GM15510 (cell line): Measurements from ENCODE around the gene CD59.

ENCODE experiments used
- POLR2A ChIP-seq: IDR thresholded peaks from 3 replicates; pipeline ENCODE4 v1.6.1; 2011; ENCODE audit warnings: borderline replicate concordance; ENCODE audit not compliant: insufficient read length; ENCODE audit errors: extremely low read depth

Gene CD59

DNA sequence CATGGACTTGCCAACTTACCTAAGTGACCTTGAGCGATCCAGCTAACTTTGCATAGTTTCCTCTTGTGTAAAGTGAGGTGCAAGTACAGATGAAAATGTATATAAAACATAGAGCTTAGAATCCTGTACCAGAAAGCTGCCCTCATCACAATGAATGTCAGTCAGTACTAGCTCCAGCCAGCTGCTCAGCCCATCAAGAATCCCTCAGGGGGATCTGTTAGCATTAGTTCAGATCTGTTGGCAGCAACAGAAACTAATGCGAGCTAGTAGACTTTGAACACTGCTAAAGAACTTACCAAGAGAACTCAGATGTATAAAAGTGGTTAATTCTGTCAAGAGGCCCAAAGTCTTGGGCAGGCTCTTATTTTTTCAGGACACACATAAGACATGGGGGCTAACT lies 29.3 kb downstream of the CD59 start:
- TF ChIP-seq POLR2A: no peak

- TF ChIP-seq POLR2A: no peak
Measured at GRCh38 chr11:33706546-33706945, 29.7 kb downstream of the CD59 start.

- no peak for TF ChIP-seq POLR2A
Measured at GRCh38 chr11:33704240-33705002, 31.8 kb downstream of the CD59 start.

GRCh38 chr11:33703788-33704187 lies 32.4 kb downstream of the CD59 start:
- TF ChIP-seq POLR2A: no peak

DNA sequence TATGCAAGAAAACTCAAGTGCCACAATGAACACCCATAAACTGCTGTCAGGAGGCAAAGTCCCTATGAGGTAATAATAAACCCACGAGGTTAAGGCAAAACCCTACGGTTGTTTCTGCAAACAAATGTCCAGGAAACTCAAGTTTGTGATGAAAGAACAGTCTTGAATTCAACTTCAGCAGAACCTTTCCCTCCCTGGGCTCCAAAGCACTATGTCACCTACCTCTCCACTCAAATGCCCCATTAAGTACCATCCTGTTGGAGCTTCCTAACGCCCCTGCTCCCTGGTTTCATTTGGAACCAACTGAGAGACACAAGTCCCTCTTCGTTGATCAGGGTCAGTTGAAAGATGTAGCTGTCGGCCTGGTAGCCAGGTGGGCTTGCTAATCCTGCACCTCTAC lies 33.0 kb downstream of the CD59 start:
- no peak for TF ChIP-seq POLR2A

- no peak for TF ChIP-seq POLR2A
Measured at GRCh38 chr11:33701302-33702230, 34.7 kb downstream of the CD59 start.

DNA sequence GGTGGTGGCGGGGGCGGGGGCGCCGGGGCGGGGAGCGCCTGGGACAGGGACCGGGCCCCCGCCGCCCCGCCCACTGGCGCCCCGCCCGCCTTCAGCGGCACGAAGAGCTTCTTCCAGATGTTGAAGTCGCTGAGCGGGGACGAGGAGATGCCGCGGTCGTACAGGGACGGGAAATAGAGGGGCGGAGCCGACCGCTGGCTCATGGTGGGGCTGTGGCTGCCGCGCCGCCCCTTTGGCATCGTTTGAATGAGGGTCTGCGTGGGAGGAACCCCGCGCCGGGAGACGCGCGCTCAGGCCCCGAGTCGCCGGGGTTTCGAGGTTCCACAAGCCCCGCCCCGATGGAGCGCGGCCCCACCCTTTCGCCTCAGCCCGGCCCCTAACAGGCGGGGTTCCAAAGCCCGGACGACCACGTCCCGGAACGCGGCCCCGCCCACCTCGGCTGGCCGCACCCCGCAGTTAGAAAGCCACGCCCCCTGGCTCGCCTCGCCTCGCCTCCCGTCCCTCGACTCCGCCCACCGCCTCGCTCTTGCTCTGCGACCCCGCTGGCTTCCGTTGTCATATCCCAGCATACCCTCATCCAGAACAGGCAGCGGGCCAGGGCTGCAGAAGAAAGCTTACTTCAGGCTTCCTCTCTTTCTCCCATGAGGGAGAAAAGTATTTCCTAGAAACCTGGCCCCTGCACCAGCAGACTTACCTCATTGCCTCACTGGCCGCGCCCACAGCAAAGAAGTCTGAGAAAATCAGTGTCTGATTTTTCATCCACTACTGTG lies 35.5 kb downstream of the CD59 start, which contains the start of gene C11orf91:
Gene C11orf91, minus strand, starts transcription at position 325 of the 770 bp plus-strand sequence. Its CDS starts 86 bp downstream, at position 239.
- peak; percentile 28 for TF ChIP-seq POLR2A

- no peak for TF ChIP-seq POLR2A
Measured at GRCh38 chr11:33700063-33700501, 36.1 kb downstream of the CD59 start.

DNA sequence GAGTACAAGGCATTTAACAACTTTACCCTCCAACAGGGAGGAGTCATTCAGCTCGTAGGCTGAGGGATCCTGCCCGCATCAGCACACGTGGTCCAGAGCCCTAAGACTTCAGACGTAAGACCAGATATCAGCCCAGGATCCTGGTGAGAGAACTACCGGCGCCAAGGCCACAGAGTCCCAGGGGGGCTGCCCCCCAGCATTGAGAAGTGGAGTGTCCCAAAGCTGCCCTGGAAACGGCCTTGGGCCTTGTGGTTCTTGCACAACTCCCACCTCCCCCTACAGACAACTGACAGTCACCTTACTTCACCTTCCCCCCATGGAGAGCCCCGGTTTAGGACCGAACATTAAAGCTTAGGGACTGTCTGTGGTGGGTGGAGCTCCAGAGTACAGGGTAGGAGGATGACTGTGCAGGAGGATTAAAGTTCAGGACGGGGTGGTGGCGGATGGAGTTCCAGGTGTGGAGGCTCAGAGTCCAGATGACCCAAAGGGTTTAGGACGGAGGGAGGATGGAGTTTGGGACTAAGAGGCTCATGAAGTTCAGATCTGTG lies 36.6 kb downstream of the CD59 start:
- TF ChIP-seq POLR2A: no peak

GRCh38 chr11:33698921-33699320 lies 37.3 kb downstream of the CD59 start:
- no peak for TF ChIP-seq POLR2A

- no peak for TF ChIP-seq POLR2A
Measured at GRCh38 chr11:33697997-33698396, 38.2 kb downstream of the CD59 start.

DNA sequence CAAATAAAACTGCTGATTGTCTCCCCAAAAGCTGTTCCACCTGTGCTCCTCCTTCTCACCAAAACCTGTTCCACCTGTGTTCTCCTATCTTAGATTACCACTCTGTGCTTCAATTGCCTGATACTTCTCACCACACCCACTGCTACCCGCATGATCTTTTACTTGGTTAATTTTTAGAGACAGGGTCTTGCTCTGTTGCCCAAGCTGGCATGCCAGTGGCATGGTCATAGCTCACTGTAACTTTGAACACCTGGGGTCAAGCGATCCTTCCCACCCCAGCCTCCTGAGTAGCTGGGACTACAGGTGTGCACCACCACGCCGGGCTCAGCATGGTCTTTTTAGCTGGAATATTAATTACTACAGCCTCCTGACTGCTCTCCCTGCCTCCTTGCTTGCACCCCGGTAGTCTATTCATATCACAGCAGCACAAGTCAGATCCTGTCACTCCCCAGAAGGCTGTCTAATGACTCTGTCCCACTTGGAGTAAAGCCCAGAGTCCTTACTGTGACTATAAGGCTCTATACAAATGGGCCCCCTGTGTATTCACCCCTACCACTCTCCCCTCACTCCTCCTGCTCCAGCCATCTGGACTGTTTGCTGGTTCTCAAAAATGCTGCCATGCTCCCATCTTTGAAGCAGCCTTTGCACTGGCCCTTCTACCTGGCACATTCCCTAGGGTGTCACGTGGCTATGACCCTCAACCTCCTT lies 39.1 kb downstream of the CD59 start:
- no peak for TF ChIP-seq POLR2A

- no peak for TF ChIP-seq POLR2A
Measured at GRCh38 chr11:33696411-33696810, 39.8 kb downstream of the CD59 start.
